ENCODE results near the gene CRAMP1.
A peak's percentile ranks its signal among the peaks of the same experiment; 100 is the strongest.

GRCh38 chr16:1691276-1691675, 79.1 kb downstream of the CRAMP1 start:
- TF ChIP-seq CTCF (IDR thresholded peaks at IDR 0.05) (peak in 1 of 4 experiments; percentile 17), POLR2A (IDR thresholded peaks at IDR 0.05) (no peak)

Data from prostate gland (tissue), 2 donors.